NCI-H2107 (cell line): ENCODE measurements around the gene SRSF11.
"Not testable (repeated sequence)": the region's sequence is repeated elsewhere in the genome, so short reads cannot be mapped to it uniquely, and the experiment has no call there.

Source experiments
- DNase-seq: peaks from one replicate; lab custom pipeline; 2025; lab: John Stamatoyannopoulos, UW

Gene SRSF11, protein sequence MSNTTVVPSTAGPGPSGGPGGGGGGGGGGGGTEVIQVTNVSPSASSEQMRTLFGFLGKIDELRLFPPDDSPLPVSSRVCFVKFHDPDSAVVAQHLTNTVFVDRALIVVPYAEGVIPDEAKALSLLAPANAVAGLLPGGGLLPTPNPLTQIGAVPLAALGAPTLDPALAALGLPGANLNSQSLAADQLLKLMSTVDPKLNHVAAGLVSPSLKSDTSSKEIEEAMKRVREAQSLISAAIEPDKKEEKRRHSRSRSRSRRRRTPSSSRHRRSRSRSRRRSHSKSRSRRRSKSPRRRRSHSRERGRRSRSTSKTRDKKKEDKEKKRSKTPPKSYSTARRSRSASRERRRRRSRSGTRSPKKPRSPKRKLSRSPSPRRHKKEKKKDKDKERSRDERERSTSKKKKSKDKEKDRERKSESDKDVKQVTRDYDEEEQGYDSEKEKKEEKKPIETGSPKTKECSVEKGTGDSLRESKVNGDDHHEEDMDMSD

DNA sequence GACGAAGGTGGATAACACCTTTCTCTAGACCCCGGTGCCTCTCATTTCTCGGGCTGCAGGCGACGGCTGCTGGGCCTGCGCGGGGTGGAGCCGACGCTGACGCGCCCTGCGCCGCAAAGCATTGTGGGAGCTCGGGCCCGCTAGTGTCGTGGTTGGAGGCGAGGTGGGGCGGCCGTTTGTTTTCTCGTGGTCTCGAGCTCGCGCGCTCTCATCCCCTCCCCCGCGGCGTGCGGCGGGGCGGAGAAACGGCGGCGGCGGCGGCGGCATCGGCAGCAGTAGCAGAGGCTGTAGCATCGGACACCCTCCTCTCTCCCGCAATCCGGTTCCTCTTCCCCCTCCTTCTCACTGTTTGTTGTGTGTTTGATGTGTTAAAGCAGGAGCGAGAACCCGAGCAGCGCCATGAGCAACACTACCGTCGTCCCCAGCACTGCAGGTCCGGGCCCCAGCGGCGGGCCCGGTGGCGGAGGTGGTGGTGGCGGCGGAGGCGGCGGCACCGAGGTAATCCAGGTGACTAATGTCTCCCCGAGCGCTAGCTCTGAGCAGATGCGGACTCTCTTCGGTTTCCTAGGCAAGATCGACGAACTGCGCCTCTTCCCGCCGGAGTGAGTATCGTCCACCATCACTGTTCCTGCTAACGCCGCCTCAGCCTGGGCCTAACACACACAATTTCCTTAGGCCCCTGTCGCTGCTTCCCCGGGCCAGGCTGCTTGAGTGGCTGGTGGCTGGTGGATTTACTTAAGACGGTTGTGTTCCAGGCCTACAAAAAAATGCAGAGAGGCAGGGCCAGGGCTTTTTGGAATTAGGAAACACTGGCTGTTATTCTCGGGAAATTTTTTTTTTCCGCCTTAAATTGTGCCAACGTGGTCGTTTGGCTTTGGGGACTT is at the start of gene SRSF11:
Gene SRSF11 (plus strand): TSS at position 143 of the 884 bp plus-strand sequence. CDS start 257 bp downstream, at position 400.
- DNase-seq = peak; percentile 98

DNA sequence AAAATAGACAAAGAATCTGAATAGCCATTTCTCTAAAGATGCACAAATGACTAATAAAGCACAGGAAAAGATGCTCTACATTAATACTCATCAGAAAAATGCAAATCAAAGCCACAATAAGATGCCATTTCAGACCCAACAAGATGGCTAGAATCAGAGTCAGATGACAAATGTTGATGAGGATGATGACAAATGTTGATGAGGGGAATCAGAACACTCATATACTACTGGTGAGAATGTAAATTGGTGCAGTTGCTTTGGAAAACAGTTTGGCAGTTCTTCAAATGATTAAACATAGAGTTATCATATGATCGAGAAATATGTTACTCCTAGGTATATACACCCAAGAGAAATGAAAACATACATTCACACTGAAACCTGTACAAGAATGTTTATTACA is 49.7 kb upstream of the SRSF11 start:
- no peak for DNase-seq

DNA sequence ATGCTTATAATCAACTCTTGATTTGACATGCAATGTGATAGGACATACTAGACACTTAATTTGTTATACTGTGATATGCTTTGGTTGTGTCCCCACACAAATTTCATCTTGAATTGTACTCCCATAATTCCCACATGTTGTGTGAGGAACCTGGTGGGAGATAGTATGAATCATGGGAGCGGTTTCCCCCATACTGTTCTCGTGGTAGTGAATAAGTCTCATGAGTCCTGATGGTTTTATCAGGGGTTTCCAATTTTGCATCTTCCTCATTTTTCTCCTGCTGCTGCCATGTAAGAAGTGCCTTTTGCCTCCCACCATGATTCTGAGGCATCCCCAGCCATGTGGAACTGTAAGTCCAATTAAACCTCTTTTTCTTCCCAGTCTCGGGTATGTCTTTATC is 36.0 kb upstream of the SRSF11 start:
- DNase-seq = not testable (repeated sequence)

DNA sequence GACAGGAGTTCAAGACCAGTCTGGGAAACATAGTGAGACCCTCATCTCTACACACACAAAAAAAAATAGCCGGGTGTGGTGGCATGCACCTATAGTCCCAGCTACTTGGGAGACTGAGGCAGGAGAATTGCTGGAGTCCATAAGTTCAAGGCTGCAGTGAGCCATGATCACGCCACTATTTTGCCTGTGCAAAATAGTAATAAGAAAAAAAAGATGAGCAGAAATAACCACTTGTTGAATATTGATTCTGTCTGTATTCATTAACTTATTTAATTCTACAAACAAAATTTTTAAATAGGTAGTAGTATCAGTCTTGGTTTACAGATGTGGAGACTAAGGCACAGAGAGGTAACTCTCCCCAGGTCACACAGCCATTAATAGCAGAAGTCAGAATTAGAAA is 32.7 kb upstream of the SRSF11 start:
- DNase-seq = no peak

DNA sequence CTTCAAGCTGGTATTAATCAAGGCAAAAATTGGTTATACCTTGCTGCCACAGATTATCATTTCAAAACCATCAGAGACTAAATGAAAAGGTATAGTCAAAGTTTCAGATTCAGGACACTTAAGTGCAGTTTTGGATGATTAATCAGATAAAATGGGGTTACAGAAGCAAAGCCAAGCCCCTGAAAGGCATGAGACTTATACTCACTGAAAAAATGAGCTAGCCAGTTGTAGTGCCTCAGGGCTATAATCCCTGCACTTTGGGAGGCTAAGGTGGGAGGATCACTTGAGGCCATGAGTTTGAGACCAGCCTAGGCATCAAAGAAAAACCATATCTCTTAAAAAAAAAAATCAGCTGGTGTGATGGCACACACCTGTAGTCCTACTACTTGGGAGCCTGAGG is 31.0 kb upstream of the SRSF11 start:
- no peak for DNase-seq

DNA sequence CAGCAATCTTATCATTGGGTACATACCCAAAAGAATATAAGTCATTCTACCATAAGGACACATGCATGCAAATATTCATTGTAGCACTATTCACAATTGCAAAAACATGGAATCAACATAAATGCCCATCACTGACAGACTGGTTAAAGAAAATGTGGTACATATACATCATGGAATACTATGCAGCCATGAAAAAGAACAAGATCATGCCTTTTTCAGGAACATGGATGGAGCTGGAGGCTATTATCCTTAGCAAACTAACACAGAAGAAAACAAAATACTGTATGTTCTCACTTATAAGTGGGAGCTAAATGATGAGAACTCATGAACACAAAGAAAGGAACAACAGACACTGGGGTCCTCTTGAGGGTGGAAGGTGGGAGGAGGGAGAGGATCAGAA is 28.7 kb upstream of the SRSF11 start:
- DNase-seq = not testable (repeated sequence)

DNA sequence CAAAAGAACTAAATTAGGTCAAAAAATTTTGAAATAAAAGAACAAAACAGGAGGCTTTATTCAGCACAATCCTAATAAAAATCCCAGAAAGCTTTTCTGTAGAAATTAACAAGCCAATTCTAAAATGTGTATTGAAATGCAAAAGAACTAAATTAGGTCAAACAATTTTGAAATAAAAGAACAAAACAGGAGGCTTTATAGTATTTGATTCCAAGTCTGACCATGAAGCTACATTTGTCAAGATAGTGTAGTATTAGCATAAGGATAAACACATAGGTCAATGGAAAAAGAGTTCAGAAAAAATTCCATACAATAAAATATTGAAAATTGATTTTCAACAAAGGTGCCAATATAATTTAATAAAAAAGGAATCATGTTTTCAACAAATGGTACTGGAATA is 26.6 kb upstream of the SRSF11 start:
- DNase-seq = no peak

DNA sequence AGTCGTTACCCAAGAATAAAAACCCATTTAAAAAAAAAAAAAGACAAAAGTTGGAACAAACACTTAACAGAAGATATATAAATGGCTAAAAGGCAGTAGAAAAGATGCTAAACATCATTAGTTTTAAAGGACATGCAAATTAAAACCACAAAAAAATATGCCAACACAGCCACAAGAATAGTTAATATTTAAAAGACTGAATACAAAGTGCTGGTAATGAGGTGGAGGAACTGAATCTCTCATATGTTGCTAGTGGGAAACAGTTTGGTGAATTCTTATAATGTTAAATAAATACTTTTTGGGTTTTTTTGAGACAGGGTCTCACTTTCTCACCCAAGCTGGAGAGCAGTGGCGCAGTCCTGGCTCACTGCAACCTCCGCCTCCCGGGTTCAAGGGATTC is 25.8 kb upstream of the SRSF11 start:
- DNase-seq = no peak

DNA sequence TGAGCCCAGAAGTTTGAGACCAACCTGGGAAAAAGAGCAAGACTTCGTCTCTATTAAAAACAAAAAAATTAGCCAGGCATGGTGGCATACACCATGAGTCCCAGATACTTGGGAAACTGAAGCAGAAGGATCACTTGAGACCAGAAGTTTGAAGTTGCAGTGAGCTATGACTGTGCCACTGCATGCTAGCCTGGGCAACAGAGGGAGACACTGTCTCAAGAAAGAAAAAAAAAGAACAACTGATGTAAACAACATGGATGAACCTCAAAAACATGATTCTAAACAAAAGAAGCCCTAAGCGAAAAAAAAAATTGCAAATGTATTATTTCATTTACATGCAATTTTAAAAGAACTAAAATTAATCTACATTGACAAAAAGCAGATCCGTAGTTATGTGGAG is 24.8 kb upstream of the SRSF11 start:
- DNase-seq = no peak

DNA sequence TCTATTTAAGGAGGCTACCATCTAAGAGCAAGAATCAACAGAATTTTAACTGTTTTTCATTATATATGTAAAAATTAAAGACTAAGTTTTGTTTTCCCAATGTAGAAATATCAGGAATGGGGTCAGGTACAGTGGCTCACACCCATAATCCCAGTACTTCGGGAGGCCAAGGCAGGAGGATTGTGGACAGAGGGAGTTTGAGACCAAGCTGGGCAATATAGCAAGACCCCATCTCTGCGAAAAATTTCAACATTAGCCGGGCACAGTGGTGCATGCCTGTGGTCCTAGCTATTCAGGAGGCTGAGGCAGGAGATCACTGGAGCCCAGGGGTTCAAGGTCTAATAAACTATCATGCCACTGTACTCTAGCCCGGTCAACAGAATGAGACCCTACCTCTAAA is 21.1 kb upstream of the SRSF11 start:
- no peak for DNase-seq

DNA sequence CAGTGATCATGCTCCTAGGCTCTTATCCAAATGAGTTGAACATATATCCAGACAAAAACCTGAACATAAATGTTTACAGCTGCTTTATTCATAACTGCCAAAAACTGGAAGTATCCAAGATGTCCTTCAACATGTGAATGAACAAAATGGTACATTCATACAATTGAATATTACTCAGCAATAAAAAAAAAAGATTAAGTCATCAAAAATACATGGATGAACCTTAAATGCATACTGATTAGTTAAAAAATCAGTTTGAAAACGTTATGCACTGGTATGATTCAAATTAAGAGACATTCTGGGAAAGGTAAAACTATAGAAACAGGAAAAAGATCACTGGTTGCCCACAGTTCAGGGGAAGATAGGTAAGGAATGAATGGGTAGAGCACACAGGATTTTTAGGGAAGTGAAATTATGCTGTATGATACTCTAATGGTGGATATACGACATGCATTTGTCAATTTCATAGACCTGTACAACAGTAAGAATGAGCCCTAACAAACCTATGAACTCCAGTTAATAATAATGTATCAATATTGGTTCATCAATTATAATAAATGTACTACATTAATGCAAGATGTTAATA is 18.9 kb upstream of the SRSF11 start:
- no peak for DNase-seq

DNA sequence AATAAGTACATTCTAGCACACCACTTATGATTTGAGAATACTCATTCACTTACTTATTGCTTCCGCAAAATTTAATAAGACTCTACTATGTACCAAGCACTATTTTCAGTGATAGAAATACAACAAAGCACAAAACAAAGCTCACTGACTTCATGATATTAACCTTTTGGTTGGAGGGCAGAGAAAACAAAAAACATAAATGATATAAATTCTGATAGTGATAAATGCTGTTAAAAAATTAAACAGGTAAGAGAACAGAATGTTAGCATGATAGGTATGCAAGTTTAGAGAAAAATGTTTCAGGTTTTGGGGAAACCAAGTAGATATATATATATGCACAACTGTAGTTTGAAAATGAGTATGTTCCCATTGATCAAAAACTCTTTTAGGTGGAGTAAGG is 17.0 kb upstream of the SRSF11 start:
- no peak for DNase-seq

DNA sequence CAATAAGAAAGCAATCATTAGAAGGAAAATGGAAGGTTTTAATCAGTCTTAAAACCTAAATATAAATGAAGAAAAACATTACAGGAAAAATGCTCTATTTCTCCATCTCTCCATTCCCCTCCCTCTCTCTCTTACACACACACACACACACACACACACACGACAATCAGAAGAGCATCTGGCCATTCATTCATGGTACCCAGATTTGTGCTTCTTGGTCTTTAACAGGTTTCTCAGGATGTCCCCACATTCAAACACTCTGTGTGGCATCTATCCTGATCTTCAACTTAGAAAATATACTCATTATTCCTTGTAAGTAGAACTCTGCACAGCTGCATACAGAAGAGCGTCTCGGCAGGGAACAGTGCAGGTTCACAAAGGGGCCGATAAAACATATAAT is 16.6 kb upstream of the SRSF11 start:
- DNase-seq = no peak

DNA sequence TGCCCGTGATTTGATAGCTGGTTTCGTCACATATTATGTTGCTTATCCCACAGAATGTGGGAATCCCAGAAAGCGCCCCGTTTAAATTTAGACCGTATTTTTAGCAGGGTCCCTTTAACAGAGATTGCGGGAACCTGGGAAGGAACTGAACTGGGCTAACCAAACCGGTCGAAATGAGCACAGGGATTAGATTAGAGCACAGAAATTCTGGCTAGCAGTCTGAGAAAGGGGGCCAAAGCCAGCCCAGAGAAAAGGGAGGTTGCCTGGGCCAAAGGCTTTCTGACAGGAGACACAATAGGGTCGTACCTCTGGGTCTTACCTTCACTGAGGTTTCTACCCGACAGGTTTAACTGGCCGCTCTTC is 16.1 kb upstream of the SRSF11 start:
- no peak for DNase-seq

DNA sequence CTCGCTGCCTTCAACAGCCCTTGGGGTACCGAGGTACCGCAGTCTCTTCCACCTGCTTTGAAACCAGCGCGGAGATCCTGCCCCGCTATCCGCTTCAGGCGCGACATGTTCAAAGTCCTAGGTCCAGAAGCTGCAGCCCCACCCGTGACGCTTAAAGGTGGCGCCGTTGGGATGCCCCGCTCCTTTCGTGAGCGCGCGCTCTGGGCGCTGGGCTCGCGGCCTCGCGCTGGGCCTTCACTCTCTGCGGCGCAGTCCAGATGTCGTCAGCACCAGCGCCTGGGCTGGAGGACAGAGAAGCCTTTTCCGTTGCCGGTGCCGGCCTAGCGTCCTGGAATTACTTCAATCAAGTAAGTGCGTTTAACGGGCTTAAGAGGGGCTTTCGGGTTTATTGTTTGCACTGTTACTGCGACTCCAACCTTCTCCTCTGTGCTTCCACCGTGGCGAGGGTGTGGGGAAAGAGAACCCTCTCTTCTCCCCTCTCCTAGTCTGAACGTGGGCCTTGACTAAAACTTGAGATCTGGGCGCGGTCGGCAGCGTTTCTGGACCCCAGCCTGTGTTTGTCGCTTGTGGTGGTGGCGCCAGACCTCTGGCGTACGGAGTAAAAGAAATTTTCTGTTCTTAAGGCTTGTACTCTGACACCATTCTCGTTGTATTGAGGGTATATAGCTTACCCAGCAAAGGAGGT is 15.6 kb upstream of the SRSF11 start, which contains the start of gene LRRC40:
Gene LRRC40 (minus strand): TSS at position 146 of the 685 bp plus-strand sequence. CDS start 39 bp downstream, at position 107.
- DNase-seq = peak; percentile 95

DNA sequence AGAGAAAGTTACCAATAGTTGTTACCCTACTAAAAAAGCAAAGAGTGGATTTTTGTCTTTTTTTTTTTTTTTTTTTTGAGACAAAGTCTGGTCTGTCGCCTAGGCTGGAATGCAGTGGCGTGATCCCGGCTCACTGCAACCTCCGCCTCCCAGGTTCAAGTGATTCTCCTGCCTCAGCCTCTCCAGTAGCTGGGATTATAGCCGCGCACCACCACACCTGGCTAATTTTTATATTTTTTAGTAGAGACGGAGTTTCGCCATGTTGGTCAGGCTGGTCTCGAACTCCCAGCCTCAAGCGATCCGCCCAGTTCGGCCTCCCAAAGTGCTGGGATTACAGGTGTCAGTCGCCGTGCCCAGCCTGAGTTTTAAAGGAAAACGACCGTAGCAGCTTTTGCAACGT is 14.3 kb upstream of the SRSF11 start:
- not testable (repeated sequence) for DNase-seq

DNA sequence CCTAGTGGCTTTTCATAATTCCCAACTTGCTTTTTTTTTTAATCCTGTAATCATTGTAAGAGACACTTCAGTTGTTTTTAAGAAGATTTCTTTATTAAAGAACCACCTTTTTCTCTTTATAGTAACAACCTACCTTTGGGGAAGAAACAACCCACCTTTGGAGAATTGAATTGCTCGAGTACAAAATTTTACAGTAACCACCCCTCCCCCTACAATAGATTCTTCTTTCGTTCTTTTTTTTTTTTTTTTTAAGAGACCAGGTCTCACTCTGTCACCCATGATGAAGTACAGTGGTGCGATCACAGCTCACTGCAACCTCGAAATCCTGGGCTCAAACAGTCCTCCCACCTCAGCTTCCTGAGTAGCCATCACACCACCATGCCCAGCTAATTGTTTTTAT is 13.7 kb upstream of the SRSF11 start:
- DNase-seq = no peak

DNA sequence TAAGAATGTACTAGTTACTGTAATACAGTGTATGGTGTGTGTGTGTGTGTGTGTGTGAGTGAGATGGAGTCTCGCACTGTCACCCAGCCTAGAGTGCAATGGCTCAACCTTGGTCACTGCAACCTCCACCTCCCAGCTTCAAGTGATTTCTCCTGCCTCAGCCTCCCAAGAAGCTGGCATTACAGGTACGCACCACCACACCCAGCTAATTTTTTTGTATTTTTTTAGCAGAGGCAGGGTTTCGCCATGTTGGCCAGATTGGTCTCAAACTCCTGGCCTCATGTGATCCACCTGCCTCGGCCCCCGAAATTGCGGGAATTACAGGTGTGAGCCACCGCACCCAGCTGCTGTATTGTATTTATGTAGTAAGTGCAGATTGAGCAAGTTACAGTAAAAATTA is 12.9 kb upstream of the SRSF11 start:
- no peak for DNase-seq

DNA sequence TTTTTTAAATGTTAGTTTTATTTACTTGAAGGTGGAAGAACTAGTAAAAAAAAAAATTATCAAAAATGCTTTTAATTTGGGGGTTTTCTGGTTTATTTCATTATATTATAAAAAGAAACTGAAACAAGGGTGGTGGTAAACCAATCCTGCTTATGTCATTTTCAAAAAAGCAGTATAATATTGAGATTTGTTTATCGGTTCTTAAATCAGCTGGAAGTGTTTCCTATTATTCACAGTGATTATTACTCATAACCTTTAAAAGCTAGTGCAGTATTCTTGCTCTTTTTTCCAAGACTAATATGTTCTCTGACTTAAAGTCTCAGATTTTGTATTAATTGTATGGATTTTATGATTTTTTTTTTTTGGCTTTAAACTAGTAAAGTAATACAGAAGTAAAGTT is 10.4 kb upstream of the SRSF11 start:
- DNase-seq = no peak

DNA sequence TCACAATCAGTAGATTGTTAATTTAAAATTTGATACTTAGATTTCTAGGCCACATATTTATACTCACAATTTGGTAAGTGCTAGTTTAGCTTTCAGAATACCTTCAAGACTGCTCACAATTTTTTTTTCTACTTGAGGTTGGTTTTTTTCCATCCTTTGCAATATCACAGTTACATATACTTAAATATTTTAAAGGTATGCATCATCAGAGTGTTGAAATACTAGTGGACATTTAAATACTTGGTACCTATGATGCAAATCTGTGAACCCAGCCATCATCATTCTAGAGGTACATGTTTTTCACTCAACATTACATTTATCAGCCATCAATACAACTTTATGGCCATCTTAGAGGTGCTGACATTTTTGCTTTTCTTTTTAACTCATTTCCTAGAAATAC is 9.6 kb upstream of the SRSF11 start:
- no peak for DNase-seq

DNA sequence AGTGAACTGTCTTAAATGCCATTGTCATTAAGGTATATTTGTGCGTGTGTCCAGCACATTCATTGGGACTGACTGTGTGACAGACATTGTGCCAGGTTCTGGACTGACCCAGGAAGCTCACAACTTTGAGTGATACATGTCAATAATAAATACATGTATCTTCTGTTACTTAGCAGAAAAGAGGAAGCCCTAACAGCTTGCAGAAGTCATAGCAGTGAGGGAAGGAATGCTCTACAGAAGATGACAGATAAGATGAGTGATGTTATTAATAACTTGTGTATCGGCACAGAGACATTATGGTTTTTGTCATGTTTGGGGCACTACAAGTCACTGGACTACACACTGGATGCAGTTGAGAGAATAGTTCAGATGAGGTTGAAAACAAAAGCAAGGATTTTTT is 1.2 kb upstream of the SRSF11 start:
- no peak for DNase-seq
